GM12865 (cell line): ENCODE data around the gene MCU.
"Not testable (repeated sequence)": the region's sequence is repeated elsewhere in the genome, so short reads cannot be mapped to it uniquely, and the experiment has no call there.

Source experiments
- DNase-seq: peaks from one replicate; pipeline ENCODE4 v3.0.0; 2010; ENCODE audit warnings: low read depth
- H3K4me3 ChIP-seq: 2 replicates; pipeline ENCODE4 v1.5.1; 2011; ENCODE audit warnings: mild to moderate bottlenecking, low read depth, low read length, control low read depth
- CTCF ChIP-seq: IDR thresholded peaks from 2 replicates; pipeline ENCODE4 v1.5.1; 2011; ENCODE audit warnings: low read length, control low read depth, low read depth, inconsistent platforms; ENCODE audit not compliant: insufficient read depth; ENCODE audit errors: missing control alignments

Gene MCU

DNA sequence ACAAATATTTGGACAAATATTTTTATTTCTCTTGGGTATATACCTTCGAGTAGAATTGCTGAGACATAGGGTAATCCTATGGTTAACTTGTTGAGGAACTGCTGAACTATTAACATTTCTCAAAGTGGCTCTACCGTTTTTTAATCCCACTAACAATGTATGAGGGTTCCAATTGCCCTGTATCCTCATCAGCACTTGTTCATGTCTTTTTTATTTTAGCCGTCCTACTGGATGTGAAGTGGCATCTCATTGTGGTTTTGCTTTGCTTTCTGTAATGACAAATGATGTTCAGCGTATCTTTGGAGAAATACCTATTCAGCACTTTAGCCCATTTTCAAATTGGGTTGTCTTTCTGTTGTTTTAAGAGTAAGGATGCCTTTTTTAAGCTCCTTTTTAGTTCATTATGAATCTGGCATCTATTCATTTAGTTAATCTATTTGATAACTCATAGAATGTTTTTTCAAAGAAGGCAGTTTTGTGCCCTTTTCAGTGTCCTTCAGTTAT is 40.0 kb downstream of the MCU start:
- H3K4me3 ChIP-seq = no peak overlapping the region
- no peak for TF ChIP-seq CTCF
- DNase-seq = no peak

- no peak overlapping the region for H3K4me3 ChIP-seq
- no peak for DNase-seq
- no peak for TF ChIP-seq CTCF
Observed at GRCh38 chr10:72732521-72732920, 40.6 kb downstream of the MCU start.

DNA sequence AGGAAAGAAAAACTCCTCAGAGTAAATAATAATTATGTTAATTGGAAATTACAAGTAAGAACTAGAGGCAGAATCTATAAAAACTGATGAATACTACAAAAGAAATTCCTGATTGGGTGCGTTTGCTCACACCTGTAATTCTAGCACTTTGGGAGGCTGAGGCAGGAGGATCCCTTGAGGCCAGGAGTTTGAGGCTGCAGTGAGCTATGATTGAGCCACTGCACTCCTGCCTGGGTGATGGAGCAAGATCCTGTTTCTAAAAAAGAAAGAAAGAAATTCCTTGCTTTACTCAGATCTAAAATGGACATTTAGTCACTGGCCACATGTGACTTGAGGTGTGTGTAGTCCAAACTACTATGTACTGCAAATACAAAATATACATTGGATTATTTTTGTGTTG is 42.0 kb downstream of the MCU start:
- no peak for TF ChIP-seq CTCF
- H3K4me3 ChIP-seq = no peak overlapping the region
- DNase-seq = no peak

DNA sequence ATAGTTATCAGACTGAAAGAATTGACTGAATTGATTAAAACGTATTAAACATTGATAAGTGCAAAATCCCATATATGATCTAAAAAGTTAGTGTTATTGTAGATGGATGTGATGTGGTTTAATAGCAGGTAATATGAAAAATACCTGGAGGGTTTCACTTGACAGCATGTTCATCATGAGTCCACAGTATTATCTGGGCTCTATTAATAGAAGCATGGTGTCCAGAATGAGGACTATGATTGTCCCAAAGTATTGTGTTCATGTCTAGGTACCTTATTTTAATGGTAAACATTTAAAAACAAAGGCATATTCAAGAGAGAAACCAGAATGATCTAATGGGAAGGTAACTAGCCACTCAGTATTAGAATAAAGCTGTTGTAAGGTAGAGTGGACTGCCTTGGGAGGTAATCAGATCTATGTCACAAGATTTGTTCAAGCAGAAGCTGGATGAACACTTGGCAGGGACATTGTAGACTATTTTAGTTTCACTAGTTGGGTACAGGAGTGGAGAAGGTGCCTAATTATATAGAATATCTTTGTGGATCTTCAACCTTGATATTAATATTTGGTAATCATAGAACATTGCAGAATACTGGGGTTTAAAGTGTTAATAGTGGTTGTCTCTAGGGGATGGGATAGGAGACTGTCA is 43.5 kb downstream of the MCU start:
- no peak for DNase-seq
- H3K4me3 ChIP-seq = no peak overlapping the region
- TF ChIP-seq CTCF = no peak

DNA sequence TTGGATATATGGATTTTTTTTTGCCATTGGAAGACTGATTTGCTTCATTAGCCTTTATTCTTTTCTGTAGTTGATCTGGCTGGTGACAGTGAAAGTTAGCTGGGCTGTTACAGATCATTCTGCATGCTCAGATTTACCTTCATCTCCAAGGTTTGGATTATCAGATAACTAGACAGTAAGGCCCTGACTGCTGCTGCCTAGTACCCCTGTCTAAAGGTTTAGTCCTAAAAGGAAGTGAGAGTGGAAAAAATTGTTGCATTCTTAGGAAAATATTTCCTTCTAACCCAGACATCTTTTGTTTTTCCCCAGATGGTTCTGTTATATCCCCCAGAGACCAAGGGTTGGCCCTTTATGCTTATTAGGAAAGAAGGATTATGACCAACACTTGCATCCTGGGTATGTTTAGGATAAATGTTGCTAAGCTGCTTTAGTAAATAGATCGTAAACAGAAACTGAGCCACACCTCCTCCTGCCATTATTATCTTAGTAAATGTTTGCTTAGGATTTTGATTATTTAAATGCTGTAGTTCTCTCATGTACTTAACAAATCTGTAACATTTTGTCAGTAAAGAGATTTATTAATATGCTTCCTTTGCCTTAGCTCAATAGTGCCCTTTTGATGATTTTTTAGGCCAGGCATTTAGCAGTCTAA is 44.4 kb downstream of the MCU start:
- no peak for TF ChIP-seq CTCF
- DNase-seq = no peak
- no peak overlapping the region for H3K4me3 ChIP-seq

DNA sequence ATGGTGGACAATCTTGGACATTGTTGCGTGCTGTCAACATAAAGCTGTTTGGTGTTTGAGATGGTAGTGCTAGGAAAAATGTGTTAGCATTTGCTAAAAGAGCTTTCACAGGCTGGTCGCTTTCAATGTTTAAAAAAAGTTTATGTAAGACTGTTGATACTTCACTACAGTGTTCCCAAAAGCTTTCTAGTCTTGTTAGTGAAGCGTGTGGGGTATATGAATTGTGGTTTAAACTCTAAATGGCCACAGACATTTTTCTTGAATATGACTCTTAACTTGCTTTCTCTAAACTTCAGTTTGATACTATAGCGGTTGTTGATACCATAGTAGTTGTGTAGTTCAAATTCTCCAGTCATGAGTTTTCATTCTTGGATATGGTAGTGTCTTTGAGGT is 44.9 kb downstream of the MCU start:
- DNase-seq = no peak
- TF ChIP-seq CTCF = no peak
- no peak overlapping the region for H3K4me3 ChIP-seq

DNA sequence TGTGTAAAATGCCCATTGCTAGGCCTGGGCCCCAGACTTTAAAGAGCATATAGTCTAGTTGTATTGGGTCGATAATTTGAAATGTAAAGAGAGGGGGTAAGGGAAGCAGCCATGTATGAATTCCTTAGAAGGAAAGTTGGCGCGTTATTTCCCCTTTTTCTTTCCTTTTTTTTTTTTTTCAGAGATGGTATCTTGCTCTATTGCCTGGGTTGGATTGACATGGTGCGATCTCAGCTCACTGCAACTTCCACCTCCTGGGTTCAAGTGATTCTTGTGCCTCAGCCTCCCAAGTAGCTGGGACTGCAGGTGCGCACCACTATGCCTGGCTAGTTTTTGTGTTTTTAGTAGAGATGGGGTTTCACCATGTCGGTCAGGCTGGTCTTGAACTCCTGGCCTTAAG is 45.4 kb downstream of the MCU start:
- not testable (repeated sequence) for H3K4me3 ChIP-seq, DNase-seq
